ENCODE results near the gene CDC42EP5.

The CDC42EP5 gene

DNA sequence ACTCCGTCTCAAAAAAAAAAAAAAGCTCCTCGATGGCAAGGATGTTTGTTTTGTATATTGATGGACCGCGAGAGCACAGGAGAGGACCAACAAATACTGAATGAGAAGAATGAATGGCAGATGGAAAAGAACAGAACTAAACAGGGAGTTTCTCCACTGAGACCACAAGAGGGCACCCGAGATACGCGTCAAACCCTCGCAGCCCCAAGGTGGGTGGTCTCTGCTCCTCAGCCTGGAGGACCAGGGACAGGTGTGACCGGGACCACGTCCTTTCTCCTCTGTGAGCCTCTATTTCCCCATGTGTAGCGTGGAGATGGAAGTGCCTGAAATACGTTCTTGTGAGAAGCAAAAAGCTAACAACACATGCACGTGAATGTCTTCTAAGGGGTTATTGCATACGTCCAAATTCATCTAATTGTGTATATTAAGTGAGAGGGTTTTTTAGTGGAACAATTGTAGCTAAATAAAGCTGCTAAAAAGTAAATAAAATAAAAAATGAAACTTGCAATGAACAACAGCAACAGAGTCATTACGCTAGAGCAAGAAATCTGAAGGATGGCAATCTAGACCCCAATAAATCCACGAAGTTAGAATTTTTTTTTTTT is 8.3 kb upstream of the CDC42EP5 start:
- peaks cover 72% of the 10 kb centered on the region for H3K27me3 ChIP-seq

DNA sequence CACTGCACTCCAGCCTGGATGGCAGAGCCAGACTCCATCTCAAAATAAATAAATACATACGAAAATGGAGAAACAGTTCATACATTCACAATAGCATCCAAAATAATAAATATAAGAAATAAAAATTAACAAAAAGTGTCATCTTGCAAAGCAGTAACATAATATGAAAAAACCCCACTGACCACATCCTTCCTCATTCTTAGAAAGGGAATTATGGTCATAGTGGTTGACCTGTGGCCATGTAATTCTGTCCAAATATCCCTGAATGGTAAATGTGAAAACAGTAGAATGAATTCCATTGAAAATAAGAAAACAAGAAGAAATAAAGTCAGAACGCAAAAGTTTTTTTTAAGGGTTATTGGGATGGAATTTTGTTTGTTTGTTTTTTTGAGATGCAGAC is 7.0 kb upstream of the CDC42EP5 start:
- Histone ChIP-seq H3K9me3 (no peaks in the 10 kb centered on the region), H3K27ac (no peak overlapping the region), H3K27me3 (peaks cover 72% of the 10 kb centered on the region), H3K4me3 (ENCODE audit: low read depth in 1 of 2, low read length in 1 of 2) (no peak overlapping the region), H3K4me1 (ENCODE audit: control insufficient read depth in 1 of 2, insufficient read depth in 1 of 2, low read depth in 1 of 2, low read length in 1 of 2) (peaks cover 23 to 24% of the 10 kb centered on the region in 2 experiments), H3K36me3 (no peaks in the 10 kb centered on the region)
- TF ChIP-seq, protein P1, sequence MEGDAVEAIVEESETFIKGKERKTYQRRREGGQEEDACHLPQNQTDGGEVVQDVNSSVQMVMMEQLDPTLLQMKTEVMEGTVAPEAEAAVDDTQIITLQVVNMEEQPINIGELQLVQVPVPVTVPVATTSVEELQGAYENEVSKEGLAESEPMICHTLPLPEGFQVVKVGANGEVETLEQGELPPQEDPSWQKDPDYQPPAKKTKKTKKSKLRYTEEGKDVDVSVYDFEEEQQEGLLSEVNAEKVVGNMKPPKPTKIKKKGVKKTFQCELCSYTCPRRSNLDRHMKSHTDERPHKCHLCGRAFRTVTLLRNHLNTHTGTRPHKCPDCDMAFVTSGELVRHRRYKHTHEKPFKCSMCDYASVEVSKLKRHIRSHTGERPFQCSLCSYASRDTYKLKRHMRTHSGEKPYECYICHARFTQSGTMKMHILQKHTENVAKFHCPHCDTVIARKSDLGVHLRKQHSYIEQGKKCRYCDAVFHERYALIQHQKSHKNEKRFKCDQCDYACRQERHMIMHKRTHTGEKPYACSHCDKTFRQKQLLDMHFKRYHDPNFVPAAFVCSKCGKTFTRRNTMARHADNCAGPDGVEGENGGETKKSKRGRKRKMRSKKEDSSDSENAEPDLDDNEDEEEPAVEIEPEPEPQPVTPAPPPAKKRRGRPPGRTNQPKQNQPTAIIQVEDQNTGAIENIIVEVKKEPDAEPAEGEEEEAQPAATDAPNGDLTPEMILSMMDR (IDR thresholded peaks at IDR 0.05), result no peak

More for the DNA sequence above, 8.3 kb upstream of the CDC42EP5 start:
- Histone ChIP-seq H3K36me3 (no peaks in the 10 kb centered on the region), H3K4me3 (ENCODE audit: low read depth in 1 of 2, low read length in 1 of 2) (no peak overlapping the region), H3K27ac (no peak overlapping the region), H3K9me3 (no peaks in the 10 kb centered on the region), H3K4me1 (ENCODE audit: control insufficient read depth in 1 of 2, insufficient read depth in 1 of 2, low read depth in 1 of 2, low read length in 1 of 2) (peaks cover 23 to 24% of the 10 kb centered on the region in 2 experiments)
- TF ChIP-seq, protein P1 (IDR thresholded peaks at IDR 0.05), result peak; percentile 62

DNA sequence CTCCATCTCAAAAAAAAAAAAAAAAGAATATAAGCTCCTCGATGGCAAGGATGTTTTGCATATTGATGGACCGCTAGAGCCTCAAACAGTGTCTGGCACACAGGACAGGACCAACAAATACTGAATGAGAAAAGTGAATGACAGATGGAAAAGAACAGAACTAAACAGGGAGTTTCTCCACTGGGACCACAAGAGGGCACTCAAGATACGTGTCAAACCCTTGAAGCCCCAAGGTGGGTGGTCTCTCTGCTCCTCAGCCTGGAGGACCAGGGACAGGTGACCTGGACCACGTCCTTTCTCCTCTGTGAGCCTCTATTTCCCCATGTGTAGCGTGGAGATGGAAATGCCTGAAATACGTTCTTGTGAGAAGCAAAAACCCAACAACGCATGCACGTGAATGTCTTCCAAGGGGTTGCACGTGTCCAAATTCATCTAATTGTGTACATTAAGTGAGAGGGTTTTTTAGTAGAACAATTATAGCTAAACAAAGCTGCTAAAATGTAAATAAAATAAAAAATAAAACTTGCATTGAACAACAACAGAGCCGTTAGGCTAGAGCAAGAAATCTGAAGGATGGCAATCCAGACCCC is 5.7 kb upstream of the CDC42EP5 start:
- Histone ChIP-seq H3K36me3 (no peaks in the 10 kb centered on the region), H3K4me1 (ENCODE audit: control insufficient read depth in 1 of 2, insufficient read depth in 1 of 2, low read depth in 1 of 2, low read length in 1 of 2) (peaks cover 23 to 24% of the 10 kb centered on the region in 2 experiments), H3K9me3 (no peaks in the 10 kb centered on the region), H3K27ac (no peak overlapping the region), H3K27me3 (peaks cover 72% of the 10 kb centered on the region), H3K4me3 (ENCODE audit: low read depth in 1 of 2, low read length in 1 of 2) (no peak overlapping the region)
- TF ChIP-seq, protein P1 (IDR thresholded peaks at IDR 0.05), result peak; percentile 64

DNA sequence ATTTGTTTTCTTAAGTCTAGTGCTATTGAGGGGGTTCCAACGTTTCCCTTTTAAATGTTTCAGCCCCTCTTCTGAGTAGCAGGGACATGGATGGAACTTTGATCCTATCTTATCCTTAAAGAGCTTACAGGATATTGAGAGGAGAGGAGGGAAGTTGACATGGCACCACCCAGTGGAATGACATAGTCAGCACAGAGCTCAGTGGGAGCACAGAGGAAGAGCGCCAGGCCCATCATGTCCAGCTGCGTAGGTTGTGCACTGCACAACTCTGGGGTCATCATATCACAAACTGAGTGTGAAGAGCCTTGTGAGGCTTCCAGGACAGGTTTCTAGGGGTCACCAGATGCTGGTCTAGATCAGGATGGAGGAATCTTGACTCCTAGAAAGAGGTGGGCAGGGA is 4.6 kb upstream of the CDC42EP5 start:
- no peaks in the 10 kb centered on the region for H3K9me3 ChIP-seq
- no peaks in the 10 kb centered on the region for H3K36me3 ChIP-seq
- H3K4me1 ChIP-seq (ENCODE audit: control insufficient read depth in 1 of 2, insufficient read depth in 1 of 2, low read depth in 1 of 2, low read length in 1 of 2), result peaks cover 17% of the 10 kb centered on the region in 2 experiments
- no peak overlapping the region for H3K4me3 ChIP-seq (ENCODE audit: low read depth in 1 of 2, low read length in 1 of 2)
- H3K27ac ChIP-seq, result no peak overlapping the region
- TF ChIP-seq, protein P1 (IDR thresholded peaks at IDR 0.05), result no peak
- H3K27me3 ChIP-seq, result peaks cover 78% of the 10 kb centered on the region

DNA sequence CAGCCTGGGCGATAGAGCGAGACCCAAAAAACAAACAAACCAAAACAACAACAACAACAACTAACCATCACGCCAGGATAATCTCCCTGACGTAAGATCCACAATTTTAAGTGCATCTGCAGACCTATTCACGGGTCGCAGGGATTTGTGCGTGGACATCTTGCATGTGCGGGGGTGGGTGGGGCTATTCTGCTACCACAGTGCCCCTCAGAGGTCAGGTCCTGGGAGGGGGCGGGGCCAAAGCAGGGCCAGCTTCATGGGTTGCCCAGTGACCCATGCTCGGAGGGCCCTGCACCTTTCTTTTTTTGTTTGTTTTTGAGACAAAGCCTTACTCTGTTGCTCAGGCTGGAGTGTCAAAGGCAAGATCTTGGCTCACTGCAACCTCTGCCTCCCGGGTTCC is 2.6 kb upstream of the CDC42EP5 start:
- no peaks in the 10 kb centered on the region for H3K36me3 ChIP-seq
- TF ChIP-seq, protein P1 (IDR thresholded peaks at IDR 0.05), result no peak

More for the DNA sequence above, 2.6 kb upstream of the CDC42EP5 start:
- H3K27me3 ChIP-seq, result peaks cover 86% of the 10 kb centered on the region
- no peak overlapping the region for H3K27ac ChIP-seq
- H3K9me3 ChIP-seq, result no peaks in the 10 kb centered on the region
- H3K4me1 ChIP-seq (ENCODE audit: control insufficient read depth in 1 of 2, insufficient read depth in 1 of 2, low read depth in 1 of 2, low read length in 1 of 2), result peaks cover 12 to 13% of the 10 kb centered on the region in 2 experiments
- H3K4me3 ChIP-seq (ENCODE audit: low read depth in 1 of 2, low read length in 1 of 2), result no peak overlapping the region

All from neutrophil (primary cell).